Lung (tissue), 12 donors: ENCODE data around the gene SLC25A21. TPM values are rescaled to one million over a fixed set of nuclear protein-coding genes. Genes with fewer than 3 reads are reported as not detected.

Source experiments
- ATAC-seq: fragments of 200-7000 bp; cut with Tn5 transposase; one replicate; pipeline ENCODE4 v1.9.1; 2020; ENCODE audit warnings: moderate number of reproducible peaks; ENCODE audit not compliant: insufficient read depth, low FRiP score
- DNase-seq, 3 donors: peaks; one replicate each; pipeline ENCODE4 v3.0.0-alpha.2; 2013 to 2017
- H3K27ac ChIP-seq, 2 donors: one replicate each; pipeline ENCODE4 v1.5.1; 2013; ENCODE audit warnings: mild to moderate bottlenecking in 2 of 2, moderate library complexity in 2 of 2, control low read depth in 1 of 2, inconsistent platforms in 1 of 2, low read depth in 1 of 2, low read length in 1 of 2
- H3K27me3 ChIP-seq, 3 donors: one replicate each; pipeline ENCODE4 v1.5.1; 2013; ENCODE audit warnings: low read length in 2 of 3; ENCODE audit not compliant: control insufficient read depth in 3 of 3, insufficient read depth in 3 of 3
- H3K36me3 ChIP-seq, 4 donors: one replicate each; pipeline ENCODE4 v1.5.1; 2013; ENCODE audit warnings: low read length in 4 of 4, mild to moderate bottlenecking in 1 of 4, moderate library complexity in 1 of 4; ENCODE audit not compliant: control insufficient read depth in 4 of 4, insufficient read depth in 4 of 4
- H3K4me1 ChIP-seq, 5 donors: one replicate each; pipeline ENCODE4 v1.5.1; 2013; ENCODE audit warnings: low read length in 5 of 5, mild to moderate bottlenecking in 2 of 5, moderate library complexity in 1 of 5; ENCODE audit not compliant: control insufficient read depth in 5 of 5, insufficient read depth in 5 of 5
- H3K4me3 ChIP-seq: one replicate; pipeline ENCODE4 v1.5.1; 2013; ENCODE audit warnings: mild to moderate bottlenecking, control low read depth, moderate library complexity
- H3K9ac ChIP-seq, 2 donors: one replicate each; pipeline ENCODE4 v1.5.1; 2013; ENCODE audit warnings: low read length in 2 of 2, control low read depth in 1 of 2; ENCODE audit not compliant: insufficient read depth in 1 of 2
- H3K9me3 ChIP-seq, 4 donors: one replicate each; pipeline ENCODE4 v1.5.1; 2013; ENCODE audit warnings: low read length in 3 of 4, mild to moderate bottlenecking in 1 of 4, moderate library complexity in 1 of 4; ENCODE audit not compliant: control insufficient read depth in 4 of 4, insufficient read depth in 3 of 4
- WGBS, 2 donors: extraction: QIAGEN DNeasy Blood & Tissue Kit; methylation state at CpG; one replicate each; pipeline ENCODE4 v1.1.7; 2013; 5-methylcytosine and 5-hydroxymethylcytosine counted together
- polyA plus RNA-seq, 2 donors: library from polyadenylated mRNA; stranded (reverse); fragments of 200-250 nt; gene quantifications; one replicate each; pipeline ENCODE4 v1.2.1, GENCODE V29; 2013
- total RNA-seq, 2 donors: library from RNA; depleted of rRNA in 1 of 2; stranded (reverse); fragments of >200 nt in 1 of 2; gene quantifications; one replicate each; pipeline ENCODE4 v1.2.1, GENCODE V29; 2014 to 2021
- TF ChIP-seq, protein P1 (sequence below): IDR thresholded peaks from 2 replicates; pipeline ENCODE4 v1.5.1; 2012; ENCODE audit warnings: mild to moderate bottlenecking; ENCODE audit errors: control extremely low read depth, extremely low read depth
- donor health status: control.
- donor health status: control.
- donor health status: Bipolar disorder and iron deficiency.
- donor health status: healthy.
- donor health status: DM: yes; HTN: yes; CAD: no.

Gene SLC25A21
- total and polyA plus RNA-seq, 4 donors, result 0.23 to 2.6 (median 0.42) TPM

GRCh38 chr14:36773136-36773540 lies 399.3 kb downstream of the SLC25A21 start:
- Histone ChIP-seq H3K9me3 (no peaks in the 10 kb centered on the region), H3K36me3 (no peaks in the 10 kb centered on the region), H3K4me3 (no peak overlapping the region), H3K4me1 (no peaks in the 10 kb centered on the region), H3K27ac (no peak overlapping the region), H3K9ac (no peak overlapping the region), H3K27me3 (no peaks in the 10 kb centered on the region)
- WGBS, 2 donors, result 51% methylated on average over 3 of the region's 3 CpGs
- no peak for DNase-seq
- TF ChIP-seq, protein P1, sequence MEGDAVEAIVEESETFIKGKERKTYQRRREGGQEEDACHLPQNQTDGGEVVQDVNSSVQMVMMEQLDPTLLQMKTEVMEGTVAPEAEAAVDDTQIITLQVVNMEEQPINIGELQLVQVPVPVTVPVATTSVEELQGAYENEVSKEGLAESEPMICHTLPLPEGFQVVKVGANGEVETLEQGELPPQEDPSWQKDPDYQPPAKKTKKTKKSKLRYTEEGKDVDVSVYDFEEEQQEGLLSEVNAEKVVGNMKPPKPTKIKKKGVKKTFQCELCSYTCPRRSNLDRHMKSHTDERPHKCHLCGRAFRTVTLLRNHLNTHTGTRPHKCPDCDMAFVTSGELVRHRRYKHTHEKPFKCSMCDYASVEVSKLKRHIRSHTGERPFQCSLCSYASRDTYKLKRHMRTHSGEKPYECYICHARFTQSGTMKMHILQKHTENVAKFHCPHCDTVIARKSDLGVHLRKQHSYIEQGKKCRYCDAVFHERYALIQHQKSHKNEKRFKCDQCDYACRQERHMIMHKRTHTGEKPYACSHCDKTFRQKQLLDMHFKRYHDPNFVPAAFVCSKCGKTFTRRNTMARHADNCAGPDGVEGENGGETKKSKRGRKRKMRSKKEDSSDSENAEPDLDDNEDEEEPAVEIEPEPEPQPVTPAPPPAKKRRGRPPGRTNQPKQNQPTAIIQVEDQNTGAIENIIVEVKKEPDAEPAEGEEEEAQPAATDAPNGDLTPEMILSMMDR, result no peak
- no peak for ATAC-seq

- no peaks in the 10 kb centered on the region for H3K36me3 ChIP-seq
- no peak overlapping the region for H3K27ac ChIP-seq
- no peaks in the 10 kb centered on the region for H3K4me1 ChIP-seq
- no peaks in the 10 kb centered on the region for H3K27me3 ChIP-seq
- TF ChIP-seq, protein P1, result no peak
- no peak overlapping the region for H3K4me3 ChIP-seq
- DNase-seq (peak; percentile 18 to 45 (median 30)), ATAC-seq (no peak)
- H3K9ac ChIP-seq, result no peak overlapping the region
- WGBS, 2 donors, result 40 to 67% methylated on average over 4 of the region's 4 CpGs
- no peaks in the 10 kb centered on the region for H3K9me3 ChIP-seq
Measured at GRCh38 chr14:36771028-36771640, 401.3 kb downstream of the SLC25A21 start.

DNA sequence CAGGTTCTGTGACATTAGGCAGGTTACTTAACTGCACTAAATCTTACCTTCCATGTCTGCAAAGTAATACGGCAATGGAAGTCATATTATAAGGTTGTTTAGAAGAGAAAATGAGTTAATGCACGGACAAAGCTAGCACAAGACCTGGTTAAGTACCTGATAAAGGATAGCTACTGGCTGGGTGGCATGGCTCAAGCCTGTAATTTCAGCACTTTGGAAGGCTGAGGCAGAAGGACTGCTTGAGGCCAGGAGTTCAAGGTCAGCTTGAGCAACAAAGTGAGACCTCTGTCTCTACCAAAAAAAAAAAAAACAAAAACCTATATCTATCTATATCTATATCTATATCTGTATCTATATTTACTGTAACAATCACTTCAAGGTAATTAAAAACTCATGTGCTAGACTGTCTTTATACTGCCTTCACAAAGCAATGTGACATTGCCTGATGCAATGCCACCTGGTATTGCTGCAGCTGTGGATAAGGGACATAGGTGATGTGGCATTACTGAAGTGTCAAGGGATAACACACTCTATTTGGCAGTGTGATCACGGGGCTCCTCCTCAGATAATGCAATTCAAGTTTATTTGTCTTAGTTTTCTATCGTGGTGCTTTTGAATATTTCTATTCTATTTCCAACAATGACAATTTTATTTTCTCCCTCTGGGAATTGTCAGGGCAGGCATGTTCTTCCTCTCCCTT lies 403.6 kb downstream of the SLC25A21 start:
- peaks cover 0 to 2% (median 0%) of the 10 kb centered on the region in 3 donors for H3K27me3 ChIP-seq
- no peak overlapping the region for H3K9ac ChIP-seq
- TF ChIP-seq, protein P1, result no peak
- WGBS, 2 donors, result 84 to 87% methylated on average over 4 of the region's 4 CpGs
- no peak overlapping the region for H3K27ac ChIP-seq
- no peaks in the 10 kb centered on the region for H3K9me3 ChIP-seq
- no peaks in the 10 kb centered on the region for H3K4me1 ChIP-seq
- no peak overlapping the region for H3K4me3 ChIP-seq
- no peaks in the 10 kb centered on the region for H3K36me3 ChIP-seq
- ATAC-seq (no peak), DNase-seq (no peak)
